H9 (cell line): ENCODE results near the gene AGBL4. TPM values are rescaled to one million over a fixed set of nuclear protein-coding genes. Genes with fewer than 3 reads are reported as not detected.

Experiments used
- DNase-seq: peaks from one replicate; pipeline ENCODE4 v3.0.0-alpha.2; 2017
- H2AFZ ChIP-seq: one replicate; pipeline ENCODE4 v1.6.1; 2013; ENCODE audit warnings: mild to moderate bottlenecking, low read length, control low read depth, moderate library complexity
- H2AK5ac ChIP-seq: 2 replicates; pipeline ENCODE4 v1.6.1; 2013; ENCODE audit warnings: low read length, control low read depth, mixed read lengths; ENCODE audit not compliant: insufficient read length
- H2BK120ac ChIP-seq: one replicate; pipeline ENCODE4 v1.6.1; 2013; ENCODE audit warnings: low read depth, mild to moderate bottlenecking, low read length, control low read depth, inconsistent platforms; ENCODE audit not compliant: poor library complexity, severe bottlenecking
- H2BK12ac ChIP-seq: 2 replicates; pipeline ENCODE4 v1.6.1; 2013; ENCODE audit warnings: low read length, control low read depth, mixed read lengths, low read depth; ENCODE audit not compliant: insufficient read length
- H2BK15ac ChIP-seq: 2 replicates; pipeline ENCODE4 v1.6.1; 2013; ENCODE audit warnings: low read depth, low read length, control low read depth
- H2BK20ac ChIP-seq: one replicate; pipeline ENCODE4 v1.6.1; 2013; ENCODE audit warnings: low read depth, mild to moderate bottlenecking, low read length, control low read depth, inconsistent platforms; ENCODE audit not compliant: poor library complexity, severe bottlenecking
- H2BK5ac ChIP-seq: 2 replicates; pipeline ENCODE4 v1.6.1; 2013; ENCODE audit warnings: low read length, control low read depth, mixed read lengths; ENCODE audit not compliant: insufficient read length
- H3K14ac ChIP-seq: 2 replicates; pipeline ENCODE4 v1.6.1; 2013; ENCODE audit warnings: low read length, control low read depth; ENCODE audit not compliant: insufficient read depth
- H3K18ac ChIP-seq: 2 replicates; pipeline ENCODE4 v1.6.1; 2013; ENCODE audit warnings: low read depth, mild to moderate bottlenecking, mixed read lengths, low read length, control low read depth; ENCODE audit not compliant: insufficient read length
- H3K23ac ChIP-seq: 2 replicates; pipeline ENCODE4 v1.6.1; 2013; ENCODE audit warnings: low read length, control low read depth, mixed read lengths, low read depth; ENCODE audit not compliant: insufficient read length
- H3K23me2 ChIP-seq: 2 replicates; pipeline ENCODE4 v1.6.1; 2013; ENCODE audit warnings: low read depth, mild to moderate bottlenecking, mixed read lengths, low read length, control low read depth; ENCODE audit not compliant: insufficient read length, poor library complexity, severe bottlenecking
- H3K27ac ChIP-seq: 2 replicates; pipeline ENCODE4 v1.5.1; 2013; ENCODE audit warnings: low read length, control low read depth, mixed read lengths, low read depth; ENCODE audit not compliant: insufficient read length
- H3K27me3 ChIP-seq: 2 replicates; pipeline ENCODE4 v1.6.1; 2013; ENCODE audit warnings: low read length, control low read depth, inconsistent platforms; ENCODE audit not compliant: insufficient read depth
- H3K4ac ChIP-seq: 2 replicates; pipeline ENCODE4 v1.6.1; 2013; ENCODE audit warnings: low read depth, mild to moderate bottlenecking, control low read depth, inconsistent platforms, low read length, moderate library complexity
- H3K4me1 ChIP-seq: 2 replicates; pipeline ENCODE4 v1.6.1; 2013; ENCODE audit warnings: low read length, control low read depth, inconsistent platforms; ENCODE audit not compliant: insufficient read depth
- H3K4me2 ChIP-seq: 2 replicates; pipeline ENCODE4 v1.6.1; 2013; ENCODE audit warnings: low read length, control low read depth, mixed read lengths; ENCODE audit not compliant: insufficient read length, insufficient read depth
- H3K56ac ChIP-seq: 2 replicates; pipeline ENCODE4 v1.6.1; 2013; ENCODE audit warnings: low read depth, mild to moderate bottlenecking, mixed read lengths, low read length, control low read depth; ENCODE audit not compliant: insufficient read length
- H3K79me1 ChIP-seq: 2 replicates; pipeline ENCODE4 v1.6.1; 2013; ENCODE audit warnings: low read depth, mild to moderate bottlenecking, moderate library complexity, low read length, control low read depth, inconsistent platforms; ENCODE audit not compliant: insufficient read depth, poor library complexity, severe bottlenecking
- H3K79me2 ChIP-seq: 2 replicates; pipeline ENCODE4 v1.6.1; 2013; ENCODE audit warnings: low read length, control low read depth, inconsistent platforms; ENCODE audit not compliant: insufficient read depth
- H3K9ac ChIP-seq: 2 replicates; pipeline ENCODE4 v1.6.1; 2013; ENCODE audit warnings: low read length, control low read depth, mixed read lengths; ENCODE audit not compliant: insufficient read length; ENCODE audit errors: extremely low read depth
- H3K9me3 ChIP-seq: one replicate; pipeline ENCODE4 v1.6.1; 2013; ENCODE audit warnings: low read depth, low read length, inconsistent platforms; ENCODE audit not compliant: control insufficient read depth
- H3T11ph ChIP-seq: one replicate; pipeline ENCODE4 v1.6.1; 2013; ENCODE audit warnings: mild to moderate bottlenecking, low read length, control low read depth, inconsistent platforms
- H4K20me1 ChIP-seq: one replicate; pipeline ENCODE4 v1.6.1; 2013; ENCODE audit not compliant: control insufficient read depth, insufficient read length, insufficient read depth
- H4K5ac ChIP-seq: 2 replicates; pipeline ENCODE4 v1.6.1; 2013; ENCODE audit warnings: low read depth, mild to moderate bottlenecking, mixed read lengths, low read length, control low read depth; ENCODE audit not compliant: insufficient read length
- H4K8ac ChIP-seq: replicated peaks from 2 replicates; pipeline ENCODE4 v1.6.1; 2013; ENCODE audit warnings: low read length, control low read depth, mixed read lengths, low read depth; ENCODE audit not compliant: insufficient read length
- H4K91ac ChIP-seq: 2 replicates; pipeline ENCODE4 v1.6.1; 2013; ENCODE audit warnings: low read depth, mild to moderate bottlenecking, moderate library complexity, mixed read lengths, low read length, control low read depth; ENCODE audit not compliant: insufficient read length
- H3K27ac Mint-ChIP-seq, 3 experiments: 2 replicates in 2 of 3; 3 replicates in 1 of 3; pipeline ENCODE4 v1.8.0; 2020 to 2021; ENCODE audit warnings: mixed read lengths in 3 of 3, mild to moderate bottlenecking in 1 of 3, moderate library complexity in 1 of 3
- H3K27me3 Mint-ChIP-seq: 2 replicates; pipeline ENCODE4 v1.8.0; 2021; ENCODE audit warnings: low read depth, mild to moderate bottlenecking, moderate library complexity, mixed read lengths
- H3K36me3 Mint-ChIP-seq, 3 experiments: 2 replicates in 2 of 3; 3 replicates in 1 of 3; pipeline ENCODE4 v1.8.0; 2020 to 2021; ENCODE audit warnings: low read depth in 3 of 3, mixed read lengths in 3 of 3; ENCODE audit not compliant: insufficient read depth in 1 of 3
- H3K4me1 Mint-ChIP-seq, 2 experiments: 2 replicates each; pipeline ENCODE4 v1.8.0; 2020; ENCODE audit warnings: mixed read lengths in 2 of 2
- H3K4me3 Mint-ChIP-seq, 2 experiments: 2 replicates in 1 of 2; 3 replicates in 1 of 2; pipeline ENCODE4 v1.8.0; 2020 to 2021; ENCODE audit warnings: mild to moderate bottlenecking in 2 of 2, mixed read lengths in 2 of 2, moderate library complexity in 1 of 2
- H3K9me3 Mint-ChIP-seq, 2 experiments: 2 replicates in 1 of 2; 3 replicates in 1 of 2; pipeline ENCODE4 v1.8.0; 2020; ENCODE audit warnings: mild to moderate bottlenecking in 2 of 2, mixed read lengths in 2 of 2, moderate library complexity in 1 of 2
- WGBS: extraction: QIAGEN DNeasy Blood & Tissue Kit; methylation state at CpG from one replicate; pipeline ENCODE4 v1.1.7; 2013; ENCODE audit warnings: missing lambda C conversion rate, low lambda C conversion rate, mixed read lengths; ENCODE audit not compliant: insufficient read length; ENCODE audit errors: extremely low coverage; 5-methylcytosine and 5-hydroxymethylcytosine counted together
- total RNA-seq: library from RNA; stranded (reverse); gene quantifications from 2 replicates; pipeline ENCODE4 v1.2.1, GENCODE V29; 2021
- TF ChIP-seq, protein P1 (sequence below): fragments of 200-600 bp; sonication (generic); conservative IDR thresholded peaks from 3 replicates; pipeline ENCODE4 v1.8.0; 2021; ENCODE audit warnings: antibody characterized with exemption, mild to moderate bottlenecking

Gene AGBL4
- total RNA-seq, 1 experiment from 2014 or later, result not detected

DNA sequence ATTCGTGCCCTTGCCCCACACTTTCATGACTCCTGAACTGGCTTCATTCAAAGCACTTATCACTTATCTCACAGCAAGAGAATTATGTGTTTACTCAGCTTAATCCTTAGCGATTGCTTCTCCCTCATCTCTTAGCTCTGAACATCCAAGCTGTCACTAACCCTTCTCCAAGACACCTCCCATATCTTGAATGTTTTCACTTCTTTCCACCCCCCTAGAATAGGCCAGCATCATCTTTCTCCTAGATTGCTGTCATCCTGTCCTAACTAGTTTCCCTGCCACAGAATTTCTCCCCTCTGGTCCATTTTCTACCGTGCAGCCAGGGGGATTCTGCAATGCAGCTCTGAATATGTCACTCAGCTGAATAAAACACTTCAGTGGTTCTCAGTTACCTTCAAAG is 1483.2 kb downstream of the AGBL4 start:
- H3K4me2 ChIP-seq, result no peak overlapping the region
- no peak overlapping the region for H3K9ac ChIP-seq
- H3K23me2 ChIP-seq, result no peaks in the 10 kb centered on the region
- Mint-ChIP-seq H3K36me3 (no peaks in the 10 kb centered on the region; a peak in 1 of 7 replicates), H3K27ac (no peak overlapping the region), H3K4me3 (no peak overlapping the region), H3K27me3 (no peaks in the 10 kb centered on the region; the same call in none of the 2 replicates), H3K4me1 (no peaks in the 10 kb centered on the region), H3K9me3 (no peaks in the 10 kb centered on the region)
- H3K27ac ChIP-seq, result no peak overlapping the region
- WGBS, result no CpG with 5 or more reads among the region's 3 CpGs
- H2BK20ac ChIP-seq, result no peak overlapping the region
- no peak overlapping the region for H3K4ac ChIP-seq
- H3K14ac ChIP-seq, result no peak overlapping the region
- no peak overlapping the region for H2BK5ac ChIP-seq
- no peak overlapping the region for H4K91ac ChIP-seq
- no peak overlapping the region for H3K18ac ChIP-seq
- no peak overlapping the region for H4K8ac ChIP-seq
- no peak overlapping the region for H2BK12ac ChIP-seq
- no peak for DNase-seq
- no peaks in the 10 kb centered on the region for H4K20me1 ChIP-seq
- H3T11ph ChIP-seq, result no peak overlapping the region
- no peak overlapping the region for H3K56ac ChIP-seq
- no peak overlapping the region for H2AK5ac ChIP-seq
- H3K9me3 ChIP-seq, result no peaks in the 10 kb centered on the region
- no peak overlapping the region for H2BK15ac ChIP-seq
- no peaks in the 10 kb centered on the region for H3K4me1 ChIP-seq
- no peak overlapping the region for H4K5ac ChIP-seq
- no peak overlapping the region for H3K23ac ChIP-seq
- TF ChIP-seq, protein P1, sequence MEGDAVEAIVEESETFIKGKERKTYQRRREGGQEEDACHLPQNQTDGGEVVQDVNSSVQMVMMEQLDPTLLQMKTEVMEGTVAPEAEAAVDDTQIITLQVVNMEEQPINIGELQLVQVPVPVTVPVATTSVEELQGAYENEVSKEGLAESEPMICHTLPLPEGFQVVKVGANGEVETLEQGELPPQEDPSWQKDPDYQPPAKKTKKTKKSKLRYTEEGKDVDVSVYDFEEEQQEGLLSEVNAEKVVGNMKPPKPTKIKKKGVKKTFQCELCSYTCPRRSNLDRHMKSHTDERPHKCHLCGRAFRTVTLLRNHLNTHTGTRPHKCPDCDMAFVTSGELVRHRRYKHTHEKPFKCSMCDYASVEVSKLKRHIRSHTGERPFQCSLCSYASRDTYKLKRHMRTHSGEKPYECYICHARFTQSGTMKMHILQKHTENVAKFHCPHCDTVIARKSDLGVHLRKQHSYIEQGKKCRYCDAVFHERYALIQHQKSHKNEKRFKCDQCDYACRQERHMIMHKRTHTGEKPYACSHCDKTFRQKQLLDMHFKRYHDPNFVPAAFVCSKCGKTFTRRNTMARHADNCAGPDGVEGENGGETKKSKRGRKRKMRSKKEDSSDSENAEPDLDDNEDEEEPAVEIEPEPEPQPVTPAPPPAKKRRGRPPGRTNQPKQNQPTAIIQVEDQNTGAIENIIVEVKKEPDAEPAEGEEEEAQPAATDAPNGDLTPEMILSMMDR, result no peak
- H3K79me2 ChIP-seq, result no peaks in the 10 kb centered on the region
- H2AFZ ChIP-seq, result no peak overlapping the region
- no peaks in the 10 kb centered on the region for H3K79me1 ChIP-seq
- no peaks in the 10 kb centered on the region; the same call in 1 of the 2 replicates for H3K27me3 ChIP-seq
- H2BK120ac ChIP-seq, result no peak overlapping the region
